Measurements from ENCODE around the gene CHTF8.

DNA sequence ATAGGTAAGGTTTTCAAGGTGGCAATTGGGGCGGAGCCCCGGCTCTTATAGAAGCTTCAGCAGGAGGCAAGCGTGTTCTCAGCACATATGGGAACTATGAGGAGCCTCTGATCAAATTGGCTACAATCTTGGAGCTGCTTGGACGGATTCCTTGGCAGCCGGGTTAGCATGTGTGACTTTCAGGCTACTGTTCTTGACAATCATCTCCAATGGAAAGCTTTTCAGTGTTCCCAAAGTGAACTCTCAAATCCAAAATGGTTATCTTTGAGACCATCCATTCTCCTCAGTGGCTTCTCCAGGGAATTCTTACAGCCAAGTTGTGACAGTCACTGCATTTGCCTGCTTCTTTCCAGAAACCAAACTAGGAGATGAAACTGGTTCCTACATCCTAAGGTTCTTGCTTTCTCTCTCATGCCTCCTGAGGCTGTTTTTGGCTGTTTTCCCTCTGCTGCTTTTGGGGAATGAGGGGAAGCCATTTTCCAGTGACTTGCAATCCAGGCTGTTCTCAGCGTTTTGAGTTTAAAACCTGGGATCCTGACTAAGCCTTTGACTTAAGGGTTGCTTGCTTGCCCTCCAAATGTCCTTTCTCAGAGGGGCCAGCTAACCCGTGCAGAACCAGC, 16.0 kb downstream of the CHTF8 start:
- TF ChIP-seq, protein P1, sequence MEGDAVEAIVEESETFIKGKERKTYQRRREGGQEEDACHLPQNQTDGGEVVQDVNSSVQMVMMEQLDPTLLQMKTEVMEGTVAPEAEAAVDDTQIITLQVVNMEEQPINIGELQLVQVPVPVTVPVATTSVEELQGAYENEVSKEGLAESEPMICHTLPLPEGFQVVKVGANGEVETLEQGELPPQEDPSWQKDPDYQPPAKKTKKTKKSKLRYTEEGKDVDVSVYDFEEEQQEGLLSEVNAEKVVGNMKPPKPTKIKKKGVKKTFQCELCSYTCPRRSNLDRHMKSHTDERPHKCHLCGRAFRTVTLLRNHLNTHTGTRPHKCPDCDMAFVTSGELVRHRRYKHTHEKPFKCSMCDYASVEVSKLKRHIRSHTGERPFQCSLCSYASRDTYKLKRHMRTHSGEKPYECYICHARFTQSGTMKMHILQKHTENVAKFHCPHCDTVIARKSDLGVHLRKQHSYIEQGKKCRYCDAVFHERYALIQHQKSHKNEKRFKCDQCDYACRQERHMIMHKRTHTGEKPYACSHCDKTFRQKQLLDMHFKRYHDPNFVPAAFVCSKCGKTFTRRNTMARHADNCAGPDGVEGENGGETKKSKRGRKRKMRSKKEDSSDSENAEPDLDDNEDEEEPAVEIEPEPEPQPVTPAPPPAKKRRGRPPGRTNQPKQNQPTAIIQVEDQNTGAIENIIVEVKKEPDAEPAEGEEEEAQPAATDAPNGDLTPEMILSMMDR (IDR thresholded peaks at IDR 0.05), result no peak
- no peak for TF ChIP-seq POLR2A (IDR thresholded peaks at IDR 0.05)
